HG03521 (cell line): ENCODE data around the gene SIGLEC10.
"Not testable (repeated sequence)": the region's sequence is repeated elsewhere in the genome, so short reads cannot be mapped to it uniquely, and the experiment has no call there.

Experiments
- ATAC-seq: cut with Tn5 transposase; IDR thresholded peaks from one replicate; pipeline ENCODE4 v1.9.1; 2021; ENCODE audit warnings: mild to moderate bottlenecking, moderate library complexity; ENCODE audit not compliant: unreplicated experiment

The SIGLEC10 gene

GRCh38 chr19:51417107-51417809, at the start of gene SIGLEC10:
Gene SIGLEC10, minus strand, starts transcription at chr19:51417642. Its CDS starts 61 bp downstream, at chr19:51417581.
- ATAC-seq, result no peak

- ATAC-seq, result no peak
These were observed 49.3 kb upstream of the SIGLEC10 start for GRCh38 chr19:51466723-51467122.

GRCh38 chr19:51463976-51464581, 46.6 kb upstream of the SIGLEC10 start:
- not testable (repeated sequence) for ATAC-seq

DNA sequence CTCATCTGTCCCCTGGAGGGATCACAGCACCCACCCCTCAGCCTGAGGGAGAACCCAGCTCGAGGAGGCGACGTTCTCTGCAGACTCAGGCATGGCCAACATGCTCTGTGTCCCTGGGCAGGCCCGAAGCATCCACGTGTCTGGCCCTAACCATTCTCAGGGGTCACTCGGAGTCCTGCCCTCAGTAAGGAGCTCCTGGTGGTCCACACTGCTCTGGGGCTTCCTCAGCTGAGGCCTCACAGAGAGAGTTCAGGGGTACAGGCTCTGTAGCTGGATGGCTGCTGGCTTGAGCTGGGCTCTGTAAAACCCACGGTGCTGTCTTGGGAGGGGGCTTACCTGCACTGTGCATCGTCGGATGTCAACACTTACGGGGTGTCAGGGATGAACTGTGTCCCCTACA, 45.2 kb upstream of the SIGLEC10 start:
- ATAC-seq, result no peak

DNA sequence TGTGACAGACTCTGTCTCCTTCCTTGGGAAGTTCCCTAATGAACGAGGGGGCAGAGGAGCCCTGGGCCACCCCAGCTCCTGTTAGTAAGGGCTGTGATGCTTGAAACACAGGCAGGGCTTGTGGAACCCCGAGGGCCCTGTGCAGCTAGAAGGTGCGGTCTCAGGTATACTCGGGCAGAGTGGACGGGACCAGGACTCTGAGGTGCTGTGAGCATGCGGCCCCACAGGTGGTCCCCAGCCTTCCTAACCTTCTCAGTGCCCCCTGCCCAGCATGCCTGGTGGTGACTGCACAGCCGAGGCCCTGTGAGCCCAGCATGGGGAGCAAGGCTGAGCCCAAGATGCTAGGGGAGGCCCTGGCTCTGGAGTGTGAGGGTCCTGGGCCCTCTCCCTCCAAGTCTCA, 44.8 kb upstream of the SIGLEC10 start:
- no peak for ATAC-seq

- no peak for ATAC-seq
These were observed 44.3 kb upstream of the SIGLEC10 start for GRCh38 chr19:51461723-51462161.

DNA sequence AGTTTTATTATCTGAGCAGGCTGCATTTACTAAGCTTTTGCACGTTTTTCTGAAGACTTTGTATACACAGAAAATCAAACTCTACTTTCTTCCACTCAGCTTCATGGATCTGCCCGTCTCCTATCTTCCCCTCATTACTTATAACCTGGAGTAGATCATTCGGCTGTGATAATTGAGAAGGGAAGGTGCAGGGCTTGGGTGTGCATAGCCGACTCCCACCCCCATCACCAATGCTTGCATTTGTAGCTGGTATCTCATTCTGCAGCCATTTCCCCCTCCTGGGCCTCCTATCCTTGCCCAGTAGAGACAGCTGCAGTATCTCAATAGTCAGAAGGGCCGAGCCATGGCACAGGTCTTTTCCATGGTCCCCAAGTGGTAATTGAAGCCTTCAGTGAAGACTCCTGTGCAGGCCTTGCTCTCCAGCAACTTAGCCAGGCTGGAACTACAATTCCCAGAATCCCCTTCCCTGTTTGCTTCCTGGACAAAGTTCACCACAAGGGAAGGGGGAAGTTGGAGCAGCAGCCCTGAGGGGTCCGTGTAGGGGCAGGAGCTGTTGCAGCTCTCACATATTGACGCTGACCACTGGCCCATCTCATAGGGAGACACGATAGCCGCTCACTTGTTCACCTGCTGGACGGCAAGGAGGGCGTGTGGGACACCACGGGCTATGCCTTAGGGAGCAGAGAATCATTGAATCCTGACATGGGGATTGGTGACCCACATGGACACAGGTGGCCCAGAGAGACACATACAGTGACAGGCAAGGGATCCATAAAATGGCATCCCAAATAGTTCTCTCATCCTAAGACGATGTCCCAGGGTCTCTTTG, 42.9 kb upstream of the SIGLEC10 start:
- ATAC-seq, result no peak

- no peak for ATAC-seq
These were observed 41.6 kb upstream of the SIGLEC10 start for GRCh38 chr19:51458899-51459505.

DNA sequence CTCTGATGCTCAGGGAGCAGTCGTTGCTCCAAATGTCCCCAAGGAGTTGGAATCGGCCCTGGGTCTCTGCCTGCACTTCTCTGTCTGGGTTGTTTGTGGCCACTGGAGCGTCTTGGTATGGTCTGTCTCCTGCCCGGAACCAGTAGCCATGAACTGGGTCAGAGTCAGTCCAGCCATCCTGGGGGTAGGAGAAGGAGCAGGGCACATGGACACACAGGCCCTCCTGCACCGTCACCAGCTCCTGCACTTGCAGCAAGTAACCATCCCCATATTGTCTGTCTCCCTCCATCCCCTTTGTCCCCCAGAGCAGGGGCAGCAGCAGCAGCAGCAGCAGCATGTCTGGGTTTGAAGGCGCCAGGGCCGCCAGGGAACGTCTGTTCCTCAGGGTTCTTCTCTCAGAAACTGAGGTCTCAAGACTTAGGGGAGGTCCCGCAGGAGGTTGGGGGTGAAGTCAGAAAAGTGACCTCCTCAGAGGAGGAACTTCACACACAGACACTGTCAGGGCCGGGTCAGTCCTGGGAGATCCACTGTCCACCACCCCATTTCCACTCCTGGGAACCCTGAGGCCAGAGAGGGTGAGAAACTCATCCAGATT, 40.7 kb upstream of the SIGLEC10 start, which contains the start of gene SIGLEC8:
SIGLEC8 (minus strand) TSS at position 404 of the 595 bp plus-strand sequence; CDS start at position 337, 67 bp downstream.
- no peak for ATAC-seq

DNA sequence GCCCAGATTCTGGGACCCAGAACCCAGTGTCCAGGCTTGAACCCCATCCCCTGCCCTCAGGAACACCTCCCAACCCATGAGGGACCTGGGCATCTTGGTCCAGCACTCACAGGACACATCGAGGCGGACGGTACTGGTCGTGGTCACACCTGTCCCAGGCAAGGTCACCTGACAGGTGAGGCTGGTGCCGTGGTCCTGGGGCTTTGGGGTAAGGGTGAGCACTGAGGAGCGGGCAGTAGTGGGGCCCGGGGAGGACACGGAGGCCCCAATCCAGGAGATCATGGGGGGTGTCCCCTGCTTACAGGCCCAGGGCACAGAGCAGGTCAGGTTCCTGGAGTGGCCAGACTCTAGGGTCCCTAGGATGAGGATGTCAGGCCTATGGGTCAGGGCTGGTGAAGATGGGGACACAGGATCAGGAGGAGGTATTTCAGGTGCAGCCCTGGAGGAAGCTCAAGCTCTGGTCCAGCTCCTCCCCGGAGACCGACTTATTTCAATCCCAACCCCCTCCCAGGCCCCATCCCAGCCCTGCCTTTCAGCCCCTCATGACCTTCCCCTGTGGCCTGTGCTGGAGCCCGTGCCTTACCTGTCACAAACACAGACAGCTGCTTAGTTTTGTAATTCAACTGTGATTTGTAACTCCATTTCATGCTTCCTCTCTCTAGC, 40.0 kb upstream of the SIGLEC10 start:
- ATAC-seq, result no peak

DNA sequence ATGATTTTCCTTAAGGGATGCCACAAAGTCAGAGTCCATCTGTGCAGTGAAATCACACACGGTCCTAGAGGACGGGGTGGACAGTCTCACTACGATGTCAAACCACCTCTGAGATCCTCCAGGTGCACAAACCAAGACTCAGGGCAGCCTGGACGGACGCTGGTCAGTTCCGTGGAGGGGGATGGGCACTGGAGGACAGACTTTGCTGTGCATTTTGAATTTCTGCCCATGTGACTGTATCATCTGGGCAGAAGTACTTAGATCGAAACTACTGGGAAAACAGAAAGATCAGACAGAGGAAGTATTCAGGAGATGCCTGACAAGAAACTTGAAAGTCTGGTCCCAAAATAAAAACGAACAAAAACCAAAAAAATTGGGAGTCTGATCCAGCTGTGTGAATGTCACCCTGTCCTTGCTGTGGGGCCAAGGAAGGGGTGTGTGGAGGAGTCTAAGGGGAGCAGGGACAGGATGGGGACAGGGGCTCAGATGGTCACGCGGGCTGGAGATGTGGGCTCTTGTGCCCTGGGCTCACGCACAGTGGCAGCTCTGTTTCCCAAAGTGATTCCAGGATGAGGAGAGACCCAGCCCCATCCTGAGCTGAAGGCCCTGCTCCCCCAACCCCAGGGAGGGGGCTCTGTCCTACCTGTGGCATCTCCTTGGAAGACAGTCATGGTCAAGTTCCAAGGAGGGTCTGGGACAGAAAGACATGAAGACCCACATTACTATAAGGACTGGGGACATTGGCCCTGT, 39.3 kb upstream of the SIGLEC10 start:
- no peak for ATAC-seq

GRCh38 chr19:51450730-51451307, 33.4 kb upstream of the SIGLEC10 start:
- ATAC-seq, result no peak

DNA sequence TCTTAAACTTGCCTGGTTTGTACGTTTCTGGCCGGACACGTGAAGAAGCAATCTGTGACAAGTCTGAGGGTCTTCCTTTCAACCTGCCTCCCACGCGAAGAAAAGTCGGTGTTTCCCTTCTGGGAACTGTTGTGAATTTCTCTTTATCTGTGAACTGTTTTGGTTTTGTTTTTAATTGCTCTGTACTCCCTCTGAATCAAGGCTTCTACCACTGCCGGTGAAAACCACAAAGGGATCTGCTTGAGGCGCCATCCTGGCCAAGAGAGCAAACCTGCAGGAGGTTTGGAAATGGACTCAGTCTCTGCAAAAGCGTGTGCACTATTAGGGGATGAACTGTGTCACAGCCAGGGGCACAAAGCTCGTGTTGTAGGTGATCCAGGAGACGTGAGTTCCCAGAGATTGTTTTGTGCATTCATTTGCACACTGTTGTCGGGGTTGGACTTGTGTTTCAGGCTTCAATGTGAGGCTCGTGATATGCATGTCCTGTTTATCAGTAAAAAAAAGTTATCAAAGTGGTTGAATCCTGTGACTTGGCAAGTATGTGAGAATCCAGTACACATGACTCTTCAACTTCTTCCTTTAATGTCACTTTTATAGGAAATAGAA, 31.1 kb upstream of the SIGLEC10 start:
- no peak for ATAC-seq

- no peak for ATAC-seq
These were observed 30.6 kb upstream of the SIGLEC10 start for GRCh38 chr19:51448011-51448410.

GRCh38 chr19:51447510-51447909, 30.1 kb upstream of the SIGLEC10 start:
- not testable (repeated sequence) for ATAC-seq

- peak; percentile 83 for ATAC-seq
These were observed 24.3 kb upstream of the SIGLEC10 start for GRCh38 chr19:51441410-51442390.

- ATAC-seq, result no peak
These were observed 23.5 kb upstream of the SIGLEC10 start for GRCh38 chr19:51440846-51441409.
